Lung (tissue), 12 donors: ENCODE measurements around the gene TSPAN2. TPM values are rescaled to one million over a fixed set of nuclear protein-coding genes. Genes with fewer than 3 reads are reported as not detected.
A peak's percentile ranks its signal among the peaks of the same experiment; 100 is the strongest.

Experiments used
- ATAC-seq: fragments of 200-7000 bp; cut with Tn5 transposase; one replicate; pipeline ENCODE4 v1.9.1; 2020; ENCODE audit warnings: moderate number of reproducible peaks; ENCODE audit not compliant: insufficient read depth, low FRiP score
- DNase-seq, 3 donors: peaks; one replicate each; pipeline ENCODE4 v3.0.0-alpha.2; 2013 to 2017
- H3K27ac ChIP-seq, 2 donors: one replicate each; pipeline ENCODE4 v1.5.1; 2013; ENCODE audit warnings: mild to moderate bottlenecking in 2 of 2, moderate library complexity in 2 of 2, control low read depth in 1 of 2, inconsistent platforms in 1 of 2, low read depth in 1 of 2, low read length in 1 of 2
- H3K27me3 ChIP-seq, 3 donors: one replicate each; pipeline ENCODE4 v1.5.1; 2013; ENCODE audit warnings: low read length in 2 of 3; ENCODE audit not compliant: control insufficient read depth in 3 of 3, insufficient read depth in 3 of 3
- H3K36me3 ChIP-seq, 4 donors: one replicate each; pipeline ENCODE4 v1.5.1; 2013; ENCODE audit warnings: low read length in 4 of 4, mild to moderate bottlenecking in 1 of 4, moderate library complexity in 1 of 4; ENCODE audit not compliant: control insufficient read depth in 4 of 4, insufficient read depth in 4 of 4
- H3K4me1 ChIP-seq, 5 donors: one replicate each; pipeline ENCODE4 v1.5.1; 2013; ENCODE audit warnings: low read length in 5 of 5, mild to moderate bottlenecking in 2 of 5, moderate library complexity in 1 of 5; ENCODE audit not compliant: control insufficient read depth in 5 of 5, insufficient read depth in 5 of 5
- H3K4me3 ChIP-seq: one replicate; pipeline ENCODE4 v1.5.1; 2013; ENCODE audit warnings: mild to moderate bottlenecking, control low read depth, moderate library complexity
- H3K9ac ChIP-seq, 2 donors: one replicate each; pipeline ENCODE4 v1.5.1; 2013; ENCODE audit warnings: low read length in 2 of 2, control low read depth in 1 of 2; ENCODE audit not compliant: insufficient read depth in 1 of 2
- H3K9me3 ChIP-seq, 4 donors: one replicate each; pipeline ENCODE4 v1.5.1; 2013; ENCODE audit warnings: low read length in 3 of 4, mild to moderate bottlenecking in 1 of 4, moderate library complexity in 1 of 4; ENCODE audit not compliant: control insufficient read depth in 4 of 4, insufficient read depth in 3 of 4
- WGBS, 2 donors: extraction: QIAGEN DNeasy Blood & Tissue Kit; methylation state at CpG; one replicate each; pipeline ENCODE4 v1.1.7; 2013; 5-methylcytosine and 5-hydroxymethylcytosine counted together
- polyA plus RNA-seq, 2 donors: library from polyadenylated mRNA; stranded (reverse); fragments of 200-250 nt; gene quantifications; one replicate each; pipeline ENCODE4 v1.2.1, GENCODE V29; 2013
- total RNA-seq, 2 donors: library from RNA; depleted of rRNA in 1 of 2; stranded (reverse); fragments of >200 nt in 1 of 2; gene quantifications; one replicate each; pipeline ENCODE4 v1.2.1, GENCODE V29; 2014 to 2021
- TF ChIP-seq, protein P1 (sequence below): IDR thresholded peaks from 2 replicates; pipeline ENCODE4 v1.5.1; 2012; ENCODE audit warnings: mild to moderate bottlenecking; ENCODE audit errors: control extremely low read depth, extremely low read depth
- donor health status: control.
- donor health status: control.
- donor health status: Bipolar disorder and iron deficiency.
- donor health status: healthy.
- donor health status: DM: yes; HTN: yes; CAD: no.

TSPAN2 gene
- total and polyA plus RNA-seq, 4 donors: 1.5 to 10.4 (median 8.2) TPM

GRCh38 chr1:115117298-115117697 lies 28.0 kb upstream of the TSPAN2 start:
- DNase-seq (peak in 1 of 3 donors; percentile 43), ATAC-seq (no peak)
- Histone ChIP-seq H3K4me1 (peaks cover 0 to 1% (median 0%) of the 10 kb centered on the region in 5 donors), H3K27me3 (no peaks in the 10 kb centered on the region), H3K36me3 (no peaks in the 10 kb centered on the region), H3K27ac (no peak overlapping the region), H3K9ac (no peak overlapping the region), H3K9me3 (peaks cover 0 to 9% (median 6%) of the 10 kb centered on the region in 4 donors), H3K4me3 (no peak overlapping the region)
- 67 to 96% methylated on average over 1 of the region's 1 CpG for WGBS, 2 donors
- TF ChIP-seq, protein P1, sequence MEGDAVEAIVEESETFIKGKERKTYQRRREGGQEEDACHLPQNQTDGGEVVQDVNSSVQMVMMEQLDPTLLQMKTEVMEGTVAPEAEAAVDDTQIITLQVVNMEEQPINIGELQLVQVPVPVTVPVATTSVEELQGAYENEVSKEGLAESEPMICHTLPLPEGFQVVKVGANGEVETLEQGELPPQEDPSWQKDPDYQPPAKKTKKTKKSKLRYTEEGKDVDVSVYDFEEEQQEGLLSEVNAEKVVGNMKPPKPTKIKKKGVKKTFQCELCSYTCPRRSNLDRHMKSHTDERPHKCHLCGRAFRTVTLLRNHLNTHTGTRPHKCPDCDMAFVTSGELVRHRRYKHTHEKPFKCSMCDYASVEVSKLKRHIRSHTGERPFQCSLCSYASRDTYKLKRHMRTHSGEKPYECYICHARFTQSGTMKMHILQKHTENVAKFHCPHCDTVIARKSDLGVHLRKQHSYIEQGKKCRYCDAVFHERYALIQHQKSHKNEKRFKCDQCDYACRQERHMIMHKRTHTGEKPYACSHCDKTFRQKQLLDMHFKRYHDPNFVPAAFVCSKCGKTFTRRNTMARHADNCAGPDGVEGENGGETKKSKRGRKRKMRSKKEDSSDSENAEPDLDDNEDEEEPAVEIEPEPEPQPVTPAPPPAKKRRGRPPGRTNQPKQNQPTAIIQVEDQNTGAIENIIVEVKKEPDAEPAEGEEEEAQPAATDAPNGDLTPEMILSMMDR: no peak

DNA sequence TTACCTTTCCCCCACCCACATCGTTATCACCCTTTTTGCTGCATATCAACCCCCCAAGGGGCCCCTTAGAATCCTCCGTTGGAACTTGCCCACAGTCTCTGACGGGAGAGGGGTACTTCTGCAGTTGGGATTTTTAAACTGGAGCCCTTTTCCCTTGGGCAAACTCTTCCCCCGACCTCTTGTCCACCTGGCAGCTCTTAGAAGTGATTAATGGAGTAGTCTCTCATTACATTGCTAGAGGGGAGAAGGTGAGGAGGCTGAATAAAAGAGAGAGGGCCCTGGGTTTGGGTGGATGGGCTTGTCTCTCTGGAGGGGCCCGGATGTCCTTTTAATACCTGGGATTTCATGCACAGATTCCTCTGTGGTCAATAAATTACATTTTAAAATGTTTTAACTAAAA lies 27.2 kb upstream of the TSPAN2 start:
- no peak overlapping the region for H3K4me3 ChIP-seq
- no peak overlapping the region for H3K27ac ChIP-seq
- ATAC-seq: no peak
- peaks cover 0 to 1% (median 0%) of the 10 kb centered on the region in 5 donors for H3K4me1 ChIP-seq
- TF ChIP-seq, protein P1: no peak
- no peak for DNase-seq
- no peak overlapping the region for H3K9ac ChIP-seq
- no peaks in the 10 kb centered on the region for H3K36me3 ChIP-seq
- no peaks in the 10 kb centered on the region for H3K27me3 ChIP-seq
- 65 to 78% methylated on average over 5 of the region's 5 CpGs for WGBS, 2 donors
- peaks cover 0 to 5% (median 3%) of the 10 kb centered on the region in 4 donors for H3K9me3 ChIP-seq

DNA sequence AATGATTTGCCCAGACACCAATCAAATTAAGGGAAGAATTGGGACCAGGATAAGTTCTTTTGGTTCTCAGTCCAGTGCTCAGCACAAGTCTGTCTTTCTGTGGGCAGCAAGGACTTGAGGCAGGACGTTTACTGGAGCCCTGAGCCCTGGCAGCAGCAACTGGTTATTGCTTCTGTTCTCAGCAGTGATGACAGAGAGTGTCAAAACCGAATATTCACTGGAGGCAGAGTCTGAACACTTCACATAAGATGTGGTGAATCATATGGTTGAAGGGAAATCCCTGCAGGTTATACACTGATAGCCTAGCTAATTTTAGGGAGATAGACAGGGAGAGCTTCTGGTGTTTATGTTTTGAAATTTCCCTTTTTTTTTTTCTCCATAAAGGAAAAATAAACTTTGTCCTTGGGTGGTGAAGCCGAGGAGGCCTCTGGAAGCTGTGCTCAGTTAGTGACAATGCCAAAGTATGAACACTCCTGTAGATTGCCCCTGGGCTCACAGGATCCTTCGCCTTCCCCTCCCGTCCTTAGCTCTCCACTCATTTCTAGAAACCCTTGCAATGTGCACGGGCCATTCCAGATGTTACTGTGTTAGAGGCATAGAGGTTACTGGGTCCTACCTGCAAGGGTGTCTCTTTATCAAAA lies 26.3 kb upstream of the TSPAN2 start:
- Histone ChIP-seq H3K4me3 (no peak overlapping the region), H3K27ac (no peak overlapping the region), H3K9me3 (peaks cover 0 to 2% (median 0%) of the 10 kb centered on the region in 4 donors), H3K9ac (no peak overlapping the region), H3K36me3 (no peaks in the 10 kb centered on the region), H3K27me3 (no peaks in the 10 kb centered on the region), H3K4me1 (peaks cover 0 to 1% (median 0%) of the 10 kb centered on the region in 5 donors)
- TF ChIP-seq, protein P1: no peak
- ATAC-seq: no peak
- no peak for DNase-seq
- WGBS, 2 donors: 79 to 90% methylated on average over 6 of the region's 6 CpGs
